GM19372 (cell line): ENCODE results near the gene COCH.
"Not testable (repeated sequence)": the region's sequence is repeated elsewhere in the genome, so short reads cannot be mapped to it uniquely, and the experiment has no call there.

ENCODE experiments used
- ATAC-seq: cut with Tn5 transposase; IDR thresholded peaks from one replicate; pipeline ENCODE4 v1.9.1; 2021; ENCODE audit warnings: mild to moderate bottlenecking, low read depth, moderate library complexity; ENCODE audit not compliant: unreplicated experiment

The COCH gene

GRCh38 chr14:30915596-30915995, 41.2 kb downstream of the COCH start:
- ATAC-seq: no peak

- ATAC-seq: no peak
Measured at GRCh38 chr14:30921305-30921704, 46.9 kb downstream of the COCH start.

- ATAC-seq: no peak
Measured at GRCh38 chr14:30921788-30922187, 47.4 kb downstream of the COCH start.

- no peak for ATAC-seq
Measured at GRCh38 chr14:30925254-30925653, 50.9 kb downstream of the COCH start.

GRCh38 chr14:30928462-30928861, 54.1 kb downstream of the COCH start:
- no peak for ATAC-seq

- not testable (repeated sequence) for ATAC-seq
Measured at GRCh38 chr14:30933937-30934336, 59.6 kb downstream of the COCH start.

- no peak for ATAC-seq
Measured at GRCh38 chr14:30935445-30935844, 61.1 kb downstream of the COCH start.

GRCh38 chr14:30938617-30939016, 64.3 kb downstream of the COCH start:
- ATAC-seq: no peak
